Spleen (tissue), 7 donors: Measurements from ENCODE around the gene AKT1.

Experiments
- POLR2A ChIP-seq, 3 donors: fragments of 450-650 bp; IDR thresholded peaks; one replicate each; pipeline ENCODE4 v1.5.1; 2017; ENCODE audit warnings: antibody characterized with exemption in 3 of 3, mild to moderate bottlenecking in 1 of 3
- TF ChIP-seq, protein P1 (sequence below), 11 experiments: fragments of 200-600 bp in 7 of 11; fragments of 450-650 bp in 4 of 11; sonication (generic) in 4 of 11; IDR thresholded peaks in 8 of 11; conservative IDR thresholded peaks in 3 of 11; 1 replicate in 7 of 11; 2 replicates in 4 of 11; pipeline versions ENCODE4 v1.4.0 to v1.8.0; 2016 to 2021; ENCODE audit warnings: antibody characterized with exemption in 11 of 11, inconsistent platforms in 4 of 11, mild to moderate bottlenecking in 1 of 11
- donor health status: DM: no; HTN: no; CAD: no; lungs with moderate emphysema.
- donor health status: DM: no; HTN: no; CAD: no.
- donor health status: DM: no; HTN: no; CAD: no.

DNA sequence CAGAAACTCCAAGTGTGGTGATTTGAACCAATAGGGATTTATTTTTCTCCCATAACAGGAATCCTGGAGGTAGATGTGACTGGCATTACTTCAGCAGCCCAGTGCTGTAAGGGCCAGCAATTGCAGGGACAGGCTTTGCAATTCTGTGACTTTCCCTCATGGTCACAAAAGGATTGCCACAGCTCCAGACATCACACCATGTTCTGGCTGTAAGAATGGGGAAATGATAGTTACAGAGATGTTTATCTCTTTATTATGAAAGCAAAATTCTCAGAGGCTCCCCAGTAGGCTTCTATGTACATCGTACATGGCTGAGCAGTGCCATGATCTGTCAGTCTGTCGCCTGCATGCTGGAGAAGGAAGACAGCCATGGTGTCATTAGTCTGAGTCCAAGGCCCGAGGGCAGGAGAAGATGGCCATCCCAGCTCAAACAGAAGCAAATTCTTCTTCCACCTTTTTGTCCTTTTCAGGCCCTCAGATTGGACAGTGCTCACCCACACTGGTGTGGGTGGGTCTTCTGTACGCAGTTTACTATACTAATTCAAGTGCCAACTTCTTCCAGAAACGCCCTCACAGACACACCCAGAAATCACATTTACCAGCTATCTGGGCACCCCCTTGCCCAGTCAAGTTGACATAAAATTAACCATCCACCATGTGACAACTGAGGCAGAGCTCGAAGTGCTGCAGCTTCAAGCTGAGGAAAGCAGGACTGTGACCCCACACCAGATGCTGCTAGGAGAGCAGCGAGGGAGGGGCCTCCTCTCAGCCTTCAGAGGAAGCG is 22.6 kb upstream of the AKT1 start:
- TF ChIP-seq, protein P1, sequence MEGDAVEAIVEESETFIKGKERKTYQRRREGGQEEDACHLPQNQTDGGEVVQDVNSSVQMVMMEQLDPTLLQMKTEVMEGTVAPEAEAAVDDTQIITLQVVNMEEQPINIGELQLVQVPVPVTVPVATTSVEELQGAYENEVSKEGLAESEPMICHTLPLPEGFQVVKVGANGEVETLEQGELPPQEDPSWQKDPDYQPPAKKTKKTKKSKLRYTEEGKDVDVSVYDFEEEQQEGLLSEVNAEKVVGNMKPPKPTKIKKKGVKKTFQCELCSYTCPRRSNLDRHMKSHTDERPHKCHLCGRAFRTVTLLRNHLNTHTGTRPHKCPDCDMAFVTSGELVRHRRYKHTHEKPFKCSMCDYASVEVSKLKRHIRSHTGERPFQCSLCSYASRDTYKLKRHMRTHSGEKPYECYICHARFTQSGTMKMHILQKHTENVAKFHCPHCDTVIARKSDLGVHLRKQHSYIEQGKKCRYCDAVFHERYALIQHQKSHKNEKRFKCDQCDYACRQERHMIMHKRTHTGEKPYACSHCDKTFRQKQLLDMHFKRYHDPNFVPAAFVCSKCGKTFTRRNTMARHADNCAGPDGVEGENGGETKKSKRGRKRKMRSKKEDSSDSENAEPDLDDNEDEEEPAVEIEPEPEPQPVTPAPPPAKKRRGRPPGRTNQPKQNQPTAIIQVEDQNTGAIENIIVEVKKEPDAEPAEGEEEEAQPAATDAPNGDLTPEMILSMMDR (IDR thresholded peaks at IDR 0.05 in 8 of 11, conservative IDR thresholded peaks at IDR 0.05 in 3 of 11): no peak
- TF ChIP-seq POLR2A (IDR thresholded peaks at IDR 0.05): no peak
